Measurements from ENCODE around the gene PIK3C2B. TPM values are rescaled to one million over a fixed set of nuclear protein-coding genes. Genes with fewer than 3 reads are reported as not detected.
A peak's percentile ranks its signal among the peaks of the same experiment; 100 is the strongest.

PIK3C2B gene
- total RNA-seq, 4 donors from 2014 or later = 7.4 to 81.5 (median 38.3) TPM

DNA sequence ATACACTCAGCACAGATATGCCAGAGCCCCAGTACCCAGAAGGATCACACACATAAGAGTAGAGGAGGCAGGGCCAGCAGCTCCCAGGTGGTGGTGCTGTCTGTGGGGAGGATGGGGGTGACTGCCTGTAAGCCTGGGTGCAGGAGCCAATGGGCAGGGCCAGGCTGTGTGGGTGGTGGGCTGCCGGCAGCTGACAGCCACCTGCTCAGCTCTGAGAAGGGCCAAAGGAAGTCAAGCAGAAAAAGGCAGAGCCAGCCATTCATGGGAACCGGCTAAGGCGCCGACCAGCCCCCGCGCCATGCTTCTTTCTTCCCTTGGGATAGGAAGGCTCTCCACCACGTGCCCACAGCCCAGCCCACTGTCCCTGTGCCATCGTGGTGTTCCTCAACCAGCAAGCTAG is 14.1 kb downstream of the PIK3C2B start:
- Histone ChIP-seq H3K9me3 (no peaks in the 10 kb centered on the region), H3K36me3 (no peaks in the 10 kb centered on the region), H3K4me1 (peaks cover 0 to 8% of the 10 kb centered on the region in 2 donors), H3K4me3 (no peak overlapping the region), H3K27me3 (no peaks in the 10 kb centered on the region), H3K27ac (no peak overlapping the region)
- no peak for DNase-seq
- intact Hi-C loops (cut with DNase I; ENCODE audit: low total_unique reads) = no loop called here
- TF ChIP-seq POLR2A (IDR thresholded peaks at IDR 0.05) = no peak
- TF ChIP-seq, protein P1, sequence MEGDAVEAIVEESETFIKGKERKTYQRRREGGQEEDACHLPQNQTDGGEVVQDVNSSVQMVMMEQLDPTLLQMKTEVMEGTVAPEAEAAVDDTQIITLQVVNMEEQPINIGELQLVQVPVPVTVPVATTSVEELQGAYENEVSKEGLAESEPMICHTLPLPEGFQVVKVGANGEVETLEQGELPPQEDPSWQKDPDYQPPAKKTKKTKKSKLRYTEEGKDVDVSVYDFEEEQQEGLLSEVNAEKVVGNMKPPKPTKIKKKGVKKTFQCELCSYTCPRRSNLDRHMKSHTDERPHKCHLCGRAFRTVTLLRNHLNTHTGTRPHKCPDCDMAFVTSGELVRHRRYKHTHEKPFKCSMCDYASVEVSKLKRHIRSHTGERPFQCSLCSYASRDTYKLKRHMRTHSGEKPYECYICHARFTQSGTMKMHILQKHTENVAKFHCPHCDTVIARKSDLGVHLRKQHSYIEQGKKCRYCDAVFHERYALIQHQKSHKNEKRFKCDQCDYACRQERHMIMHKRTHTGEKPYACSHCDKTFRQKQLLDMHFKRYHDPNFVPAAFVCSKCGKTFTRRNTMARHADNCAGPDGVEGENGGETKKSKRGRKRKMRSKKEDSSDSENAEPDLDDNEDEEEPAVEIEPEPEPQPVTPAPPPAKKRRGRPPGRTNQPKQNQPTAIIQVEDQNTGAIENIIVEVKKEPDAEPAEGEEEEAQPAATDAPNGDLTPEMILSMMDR (IDR thresholded peaks at IDR 0.05) = no peak

DNA sequence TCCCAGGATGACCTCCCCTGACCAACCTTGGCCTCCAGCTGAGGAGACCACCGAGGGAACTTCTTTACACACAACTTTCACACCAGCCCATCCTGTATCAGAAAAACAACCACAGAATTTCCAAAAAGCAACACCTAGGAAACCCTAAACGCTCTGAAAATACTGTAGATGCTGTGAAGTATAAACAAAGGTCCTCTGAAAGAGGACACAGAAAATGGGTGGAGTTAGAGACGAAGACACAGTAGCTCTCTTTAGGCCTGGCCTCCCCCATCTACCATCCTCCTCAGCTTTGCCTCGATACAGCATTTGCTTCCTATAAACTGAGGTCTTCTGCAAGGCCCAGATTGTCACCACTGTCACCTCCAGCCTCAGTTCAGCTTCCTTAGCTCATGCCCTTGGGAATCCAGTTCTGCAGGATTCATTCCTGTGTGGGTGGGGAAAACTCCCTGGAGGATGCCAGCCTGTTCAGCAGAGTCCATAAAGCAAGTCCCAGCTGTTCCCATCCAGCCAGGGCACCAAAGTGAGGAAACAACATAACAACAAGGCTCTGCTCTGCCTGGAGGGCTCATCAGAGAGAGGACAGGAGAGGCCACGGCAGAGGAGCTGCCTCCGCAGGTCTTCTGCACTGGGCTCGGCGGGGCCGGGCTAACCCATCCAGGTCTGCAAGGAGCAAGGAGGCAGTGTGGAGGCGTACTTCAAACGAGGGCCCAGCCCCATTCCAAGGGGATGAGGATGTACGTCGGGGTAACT is 15.0 kb downstream of the PIK3C2B start:
- Histone ChIP-seq H3K4me3 (no peak overlapping the region), H3K36me3 (no peaks in the 10 kb centered on the region), H3K9me3 (no peaks in the 10 kb centered on the region), H3K27ac (no peak overlapping the region), H3K27me3 (no peaks in the 10 kb centered on the region), H3K4me1 (peaks cover 0 to 8% of the 10 kb centered on the region in 2 donors)
- DNase-seq = no peak
- TF ChIP-seq, protein P1 (IDR thresholded peaks at IDR 0.05) = no peak
- TF ChIP-seq POLR2A (IDR thresholded peaks at IDR 0.05) = no peak
- intact Hi-C loops (cut with DNase I; ENCODE audit: low total_unique reads) = no loop called here

DNA sequence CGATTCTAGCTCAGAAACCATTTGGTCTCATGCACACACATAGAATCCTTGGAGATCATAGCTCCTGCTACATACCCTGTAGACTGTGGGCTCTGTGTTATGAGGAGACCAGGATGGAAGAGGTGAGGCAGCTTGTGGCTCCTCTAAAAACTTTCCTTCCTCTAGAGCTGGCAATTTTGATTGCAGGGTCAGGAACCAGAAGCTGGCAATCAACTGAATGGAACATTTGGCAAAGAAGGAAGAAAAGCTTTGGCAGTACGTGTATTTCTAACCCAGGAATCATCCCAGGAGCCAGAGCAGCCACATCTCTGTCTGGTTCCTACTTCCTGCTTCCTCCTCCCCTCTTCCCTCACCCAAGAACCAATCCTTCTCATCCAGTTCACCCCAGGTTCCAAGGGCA is 15.7 kb downstream of the PIK3C2B start:
- intact Hi-C loops (cut with DNase I; ENCODE audit: low total_unique reads) = no loop called here
- Histone ChIP-seq H3K36me3 (no peaks in the 10 kb centered on the region), H3K4me3 (no peak overlapping the region), H3K4me1 (peaks cover 0 to 8% of the 10 kb centered on the region in 2 donors), H3K9me3 (no peaks in the 10 kb centered on the region), H3K27ac (no peak overlapping the region), H3K27me3 (no peaks in the 10 kb centered on the region)
- no peak for TF ChIP-seq POLR2A (IDR thresholded peaks at IDR 0.05)
- TF ChIP-seq, protein P1 (IDR thresholded peaks at IDR 0.05) = no peak
- DNase-seq = no peak

DNA sequence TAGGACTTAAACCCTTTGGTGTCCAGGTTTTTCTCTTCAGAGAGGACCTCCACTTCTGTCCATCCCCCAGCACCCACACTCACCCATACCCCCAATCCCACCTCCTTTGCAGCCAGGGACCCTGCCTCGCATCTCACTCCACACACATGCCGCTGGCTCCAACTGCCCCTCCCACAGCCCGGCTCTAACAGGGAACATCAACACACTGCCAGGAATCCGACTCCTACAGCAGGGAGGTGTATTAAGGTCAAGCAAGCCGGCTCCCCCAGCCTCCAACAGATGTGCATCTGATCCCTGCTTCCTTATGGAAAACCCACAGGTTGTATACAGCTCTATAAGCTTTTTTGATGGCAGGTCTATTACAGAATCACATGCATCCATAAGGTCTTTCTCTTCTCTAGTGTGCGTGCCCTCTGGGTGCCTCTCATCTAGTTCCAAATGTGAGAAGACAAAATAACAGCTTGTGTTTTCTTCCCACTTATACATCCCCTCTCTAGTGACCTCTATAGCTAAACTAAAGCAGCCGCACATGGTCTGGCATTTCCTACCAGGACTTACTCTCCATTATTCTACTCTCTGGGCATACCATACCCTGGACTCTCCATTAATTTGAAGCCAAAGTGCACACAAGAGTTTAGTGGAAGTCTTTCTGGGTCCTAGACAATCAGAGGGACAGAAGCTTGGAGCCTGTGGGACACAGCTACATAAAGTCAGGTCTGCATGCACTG is 16.3 kb downstream of the PIK3C2B start:
- Histone ChIP-seq H3K4me3 (no peak overlapping the region), H3K36me3 (no peaks in the 10 kb centered on the region), H3K27ac (peak overlapping the region in 1 of 2 donors; percentile 23), H3K4me1 (peaks cover 0 to 8% of the 10 kb centered on the region in 2 donors), H3K9me3 (no peaks in the 10 kb centered on the region), H3K27me3 (no peaks in the 10 kb centered on the region)
- no peak for DNase-seq
- intact Hi-C loops (cut with DNase I; ENCODE audit: low total_unique reads) = no loop called here
- TF ChIP-seq, protein P1 (IDR thresholded peaks at IDR 0.05) = no peak
- TF ChIP-seq POLR2A (IDR thresholded peaks at IDR 0.05) = no peak
